Subcutaneous adipose tissue (tissue), 4 donors: ENCODE results near the gene PRKCH. TPM values are rescaled to one million over a fixed set of nuclear protein-coding genes. Genes with fewer than 3 reads are reported as not detected.

Experiments
- CTCF ChIP-seq: fragments of 450-650 bp; IDR thresholded peaks from one replicate; pipeline ENCODE4 v1.5.1; 2016; ENCODE audit warnings: low read depth, mild to moderate bottlenecking, control low read depth, antibody characterized with exemption, moderate library complexity
- total RNA-seq, 4 donors: library from RNA; depleted of rRNA; stranded (reverse); fragments of >200 nt; gene quantifications; one replicate each; pipeline ENCODE4 v1.1.0, GENCODE V29; 2016

PRKCH gene
- total RNA-seq, 4 donors from 2014 or later, result 25.8 to 46.3 (median 36.4) TPM

- TF ChIP-seq CTCF, result no peak
Observed at GRCh38 chr14:61368781-61369453, 47.5 kb downstream of the PRKCH start.

GRCh38 chr14:61369454-61369810 is 48.1 kb downstream of the PRKCH start:
- TF ChIP-seq CTCF, result no peak

GRCh38 chr14:61372379-61372778 is 51.0 kb downstream of the PRKCH start:
- TF ChIP-seq CTCF, result no peak

- no peak for TF ChIP-seq CTCF
Observed at GRCh38 chr14:61372842-61373555, 51.6 kb downstream of the PRKCH start.

GRCh38 chr14:61374284-61374683 is 52.9 kb downstream of the PRKCH start:
- no peak for TF ChIP-seq CTCF

GRCh38 chr14:61375218-61375617 is 53.8 kb downstream of the PRKCH start:
- no peak for TF ChIP-seq CTCF

- TF ChIP-seq CTCF, result no peak
Observed at GRCh38 chr14:61376314-61376713, 54.9 kb downstream of the PRKCH start.
